K562 (cell line): Measurements from ENCODE around the gene UNC45A. TPM values are rescaled to one million over a fixed set of nuclear protein-coding genes. Genes with fewer than 3 reads are reported as not detected.
A peak's percentile ranks its signal among the peaks of the same experiment; 100 is the strongest.

Experiments used
- ATAC-seq: fragments of 200-7000 bp; cut with Tn5 transposase; 3 replicates; pipeline ENCODE4 v1.9.1; 2020; ENCODE audit warnings: moderate library complexity
- BruUV-seq: library from RNA; stranded (reverse); fragments of 400-500 nt; replicated peaks from 2 replicates; lab custom pipeline; 2021; lab: Mats Ljungman, UMichigan
- CTCF ChIA-PET: fragments of 300-600 bp; formaldehyde crosslinking; extraction: SDS; loops from one replicate; lab custom pipeline; 2021; ENCODE audit warnings: low intra/inter-chr PET ratio; lab: Yijun Ruan, JAX
- POLR2A ChIA-PET: fragments of 300-600, 350-650 bp; sonication (Branson Sonifier 250); formaldehyde crosslinking; extraction: SDS; loops from one replicate; lab custom pipeline; 2021; ENCODE audit warnings: antibody characterized with exemption, inconsistent platforms; lab: Yijun Ruan, JAX
- DNase-seq, 4 experiments: peaks; one replicate each; pipeline versions ENCODE4 v3.0.0 to v3.0.0-alpha.2; 2011 to 2018; ENCODE audit warnings: low spot score in 3 of 4, mixed read lengths in 3 of 4; ENCODE audit errors: extremely low read depth in 1 of 4
- FAIRE-seq: peaks from 2 replicates; lab custom pipeline; 2011; peaks lifted over from hg19 to GRCh38; lab: Jason Lieb, UNC
- H2AFZ ChIP-seq: 2 replicates; pipeline ENCODE4 v1.6.0; 2011; ENCODE audit warnings: low read depth, low read length, control low read depth, inconsistent platforms
- H3K27ac ChIP-seq: fragments of 200-600 bp; 3 replicates; pipeline ENCODE4 v1.8.0; 2011; ENCODE audit warnings: low read depth, mild to moderate bottlenecking, control low read depth, inconsistent platforms, low read length, moderate library complexity, mixed read lengths; ENCODE audit errors: extremely low read depth
- H3K27me3 ChIP-seq, 2 experiments: fragments of 300-600 bp in 1 of 2; 2 replicates in 1 of 2; 3 replicates in 1 of 2; pipeline versions ENCODE4 v1.6.0 to v1.8.0; 2011; ENCODE audit warnings: inconsistent platforms in 2 of 2, low read length in 2 of 2, mild to moderate bottlenecking in 1 of 2, mixed read lengths in 1 of 2, moderate library complexity in 1 of 2; ENCODE audit not compliant: control insufficient read depth in 2 of 2, insufficient read depth in 2 of 2
- H3K36me3 ChIP-seq: fragments of 300-600 bp; 3 replicates; pipeline ENCODE4 v1.8.0; 2011; ENCODE audit warnings: mild to moderate bottlenecking, low read length, inconsistent platforms; ENCODE audit not compliant: control insufficient read depth, insufficient read depth
- H3K4me1 ChIP-seq, 2 experiments: fragments of 200-600 bp in 1 of 2; replicated peaks in 1 of 2; 2 replicates in 1 of 2; 3 replicates in 1 of 2; pipeline versions ENCODE4 v1.5.1 to v1.8.0; 2011; ENCODE audit warnings: inconsistent platforms in 2 of 2, low read length in 2 of 2, mild to moderate bottlenecking in 1 of 2, mixed read lengths in 1 of 2, moderate library complexity in 1 of 2; ENCODE audit not compliant: control insufficient read depth in 2 of 2, insufficient read depth in 2 of 2
- H3K4me2 ChIP-seq: 2 replicates; pipeline ENCODE4 v1.6.1; 2011; ENCODE audit warnings: low read length, control low read depth, inconsistent platforms, mixed read lengths; ENCODE audit not compliant: insufficient read depth
- H3K4me3 ChIP-seq: fragments of 200-600 bp; sonication (generic), shearing (Covaris generic); 2 replicates; pipeline ENCODE4 v1.5.1; 2016; ENCODE audit warnings: control low read depth, inconsistent platforms
- H3K79me2 ChIP-seq: fragments of 200-600 bp; 3 replicates; pipeline ENCODE4 v1.8.0; 2011; ENCODE audit warnings: low read length, inconsistent platforms; ENCODE audit not compliant: control insufficient read depth, insufficient read depth
- H3K9ac ChIP-seq, 2 experiments: 2 replicates each; pipeline versions ENCODE4 v1.6.0 to v1.6.1; 2011; ENCODE audit warnings: low read depth in 2 of 2, low read length in 2 of 2, control low read depth in 1 of 2, inconsistent platforms in 1 of 2, mild to moderate bottlenecking in 1 of 2, mixed read lengths in 1 of 2; ENCODE audit not compliant: insufficient read depth in 1 of 2
- H3K9me1 ChIP-seq: one replicate; pipeline ENCODE4 v1.6.0; 2011; ENCODE audit warnings: inconsistent platforms, mild to moderate bottlenecking, low read length, moderate library complexity; ENCODE audit not compliant: control insufficient read depth, insufficient read depth
- H3K9me3 ChIP-seq: replicated peaks from 2 replicates; pipeline ENCODE4 v1.5.1; 2011; ENCODE audit warnings: low read depth, low read length, inconsistent platforms; ENCODE audit not compliant: control insufficient read depth, insufficient read depth
- H4K20me1 ChIP-seq: replicated peaks from 2 replicates; pipeline ENCODE4 v1.6.1; 2011; ENCODE audit warnings: low read length, inconsistent platforms, mixed read lengths; ENCODE audit not compliant: control insufficient read depth, insufficient read depth
- MCM7 ChIP-seq, 2 experiments: fragments of 450-650 bp; IDR thresholded peaks; 2 replicates each; pipeline ENCODE4 v1.6.1; 2016 to 2018
- POLR2G ChIP-seq: fragments of 200-400 bp; formaldehyde crosslinking; IDR thresholded peaks from 2 replicates; pipeline ENCODE4 v1.6.1; 2017; ENCODE audit warnings: low read depth, mild to moderate bottlenecking, antibody characterized with exemption, low read length, moderate library complexity
- PTTG1 ChIP-seq: fragments of 450-650 bp; IDR thresholded peaks from 2 replicates; pipeline ENCODE4 v1.6.1; 2016; ENCODE audit warnings: low read depth, mild to moderate bottlenecking, missing genetic modification characterization, missing compliant biosample characterization
- RBM17 ChIP-seq: fragments of 200-400 bp; formaldehyde crosslinking; IDR thresholded peaks from 2 replicates; pipeline ENCODE4 v1.6.1; 2017; ENCODE audit warnings: low read depth, mild to moderate bottlenecking, low read length, borderline replicate concordance
- SMARCA4 ChIP-seq: fragments of 450-650 bp; IDR thresholded peaks from 2 replicates; pipeline ENCODE4 v1.6.1; 2016
- WGBS: fragments of 100-300 bp; shearing (Covaris generic); methylation state at CpG from one replicate; pipeline ENCODE4 v1.1.6; 2016; ENCODE audit warnings: low coverage, mixed read lengths; ENCODE audit not compliant: insufficient coverage; ENCODE audit errors: missing lambda C conversion rate; 5-methylcytosine and 5-hydroxymethylcytosine counted together
- in situ Hi-C: fragments of 300-500 bp; cut with MboI; formaldehyde crosslinking; loops from 4 replicates; pipeline ENCODE4 v1.15.0; 2018; ENCODE audit warnings: inconsistent platforms, mixed read lengths
- intact Hi-C: fragments of 100-400 bp; cut with micrococcal nuclease; formaldehyde crosslinking; loops from 2 replicates; pipeline ENCODE4 v1.14.2; 2022
- polyA plus RNA-seq, 8 experiments: library from polyadenylated mRNA; depleted of rRNA in 4 of 8; stranded (reverse) in 5 of 8; unstranded in 3 of 8; fragments of >200 nt; fragmentation: Nextera tagmentation in 2 of 8; fragmentation: Illumina TruSeq in 1 of 8; extraction: Ambion mirVana in 2 of 8; extraction: Trizol in 1 of 8; gene quantifications; 2 replicates each; pipeline versions ENCODE4 v1.2.1 to v1.2.3, GENCODE V29; 2011 to 2014; ENCODE audit warnings: inconsistent platforms in 1 of 8, missing spikeins in 1 of 8
- total RNA-seq, 7 experiments: library from RNA; depleted of rRNA in 6 of 7; stranded (reverse); fragments of >200 nt in 6 of 7; fragmentation: Illumina TruSeq in 2 of 7; extraction: Trizol in 2 of 7; gene quantifications; 2 replicates each; pipeline versions ENCODE4 v1.2.1 to v1.2.3, GENCODE V29; 2011 to 2021; ENCODE audit warnings: low replicate concordance in 1 of 7
- TF ChIP-seq, protein P1 (sequence below): fragments of 450-650 bp; formaldehyde crosslinking; IDR thresholded peaks from 2 replicates; pipeline ENCODE4 v1.4.0; 2020; ENCODE audit warnings: mild to moderate bottlenecking, moderate library complexity

Gene UNC45A
- total and polyA plus RNA-seq, 9 of the 15 experiments (the other 6 are each of a cell fraction or from before 2014, with no cell fraction given), result 22.4 to 79.3 (median 43.7) TPM

DNA sequence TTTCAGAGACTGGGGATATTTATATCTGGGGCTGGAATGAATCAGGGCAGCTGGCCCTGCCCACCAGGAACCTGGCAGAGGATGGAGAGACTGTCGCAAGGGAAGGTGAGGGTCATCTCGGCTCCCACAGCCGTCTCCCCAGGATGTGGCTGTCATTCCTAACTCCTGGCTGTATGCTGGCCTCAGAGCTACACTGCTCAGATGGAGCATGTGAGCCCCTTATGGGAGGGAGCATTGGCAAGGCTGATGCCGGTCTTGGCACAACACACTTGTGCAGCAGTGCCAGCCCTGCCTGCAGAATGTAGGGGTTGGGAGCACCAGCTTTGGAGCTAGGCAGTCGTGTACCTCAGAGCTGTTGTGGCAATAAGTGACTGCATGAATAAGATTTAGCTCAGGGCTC is 24.8 kb downstream of the UNC45A start:
- TF ChIP-seq POLR2G (peak; percentile 17; the same call in 1 of the 2 replicates), SMARCA4 (no peak)
- CTCF ChIA-PET, result no interaction called here
- no peak overlapping the region for H3K4me3 ChIP-seq
- intact Hi-C loops (loop anchor here (5.0 kb wide), 1 partner anchor 32 kb away; the partner anchor contains the start of gene PRC1), in situ Hi-C loops (no loop called here)
- H3K27ac ChIP-seq, result no peak overlapping the region
- no peaks in the 10 kb centered on the region for H3K9me3 ChIP-seq
- WGBS, result 94% methylated on average over 5 of the region's 5 CpGs
- no TSS peak for BruUV-seq
- H4K20me1 ChIP-seq, result no peaks in the 10 kb centered on the region
- DNase-seq, result no peak
- POLR2A ChIA-PET, result interaction anchor here (0.6 to 3.6 kb wide), 9 partner anchors 8 to 35 kb away, joined by 3 to 20 read pairs (median 4); partner anchors contain the start of gene PRC1
- peaks cover 70% of the 10 kb centered on the region for H3K36me3 ChIP-seq
- H3K9ac ChIP-seq, result peak overlapping the region in 1 of 2 experiments; percentile 57; a peak in 1 of 4 replicates
- no peak overlapping the region for H3K4me2 ChIP-seq
- H3K79me2 ChIP-seq, result peaks cover 39% of the 10 kb centered on the region
- FAIRE-seq, result no peak
- no peak for ATAC-seq
- no peaks in the 10 kb centered on the region for H3K27me3 ChIP-seq
- no peaks in the 10 kb centered on the region for H3K9me1 ChIP-seq
- no peak overlapping the region for H2AFZ ChIP-seq
- H3K4me1 ChIP-seq, result peaks cover 3 to 27% of the 10 kb centered on the region in 2 experiments; a peak in 3 of 5 replicates

DNA sequence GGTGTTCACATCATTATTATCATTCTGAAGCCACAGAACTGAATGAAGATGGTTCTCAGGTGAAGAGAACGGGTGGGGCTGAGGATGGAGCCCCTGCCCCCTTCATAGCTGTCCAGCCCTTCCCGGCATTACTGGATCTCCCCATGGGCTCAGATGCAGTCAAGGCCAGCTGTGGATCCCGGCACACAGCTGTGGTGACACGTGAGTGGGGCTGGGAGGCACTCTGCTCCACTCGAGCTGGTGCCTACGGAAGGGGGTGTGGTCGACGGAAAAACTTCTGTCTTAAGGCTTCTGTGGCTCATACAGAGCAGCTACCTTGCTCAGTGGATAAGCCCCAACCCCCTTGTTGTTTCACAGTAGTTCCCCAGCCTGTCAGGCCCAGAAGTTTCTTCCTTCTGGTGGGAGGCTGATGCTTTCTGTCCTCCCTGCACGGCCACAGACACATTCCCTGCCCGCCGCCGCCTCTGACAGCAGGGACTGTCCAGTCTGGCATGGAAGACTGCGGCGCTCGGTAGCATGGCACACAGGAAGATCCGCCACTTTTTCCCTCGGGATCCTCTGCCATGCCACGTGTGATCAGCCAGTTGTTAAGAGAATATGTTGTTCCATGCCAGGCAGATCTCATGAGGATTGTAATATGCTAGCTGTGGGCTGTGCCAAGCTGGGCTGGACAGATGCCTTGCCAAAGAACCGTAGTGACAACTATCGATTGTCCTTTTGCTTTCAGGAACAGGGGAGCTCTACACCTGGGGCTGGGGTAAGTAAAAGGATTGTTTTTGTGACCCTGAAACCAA is 25.4 kb downstream of the UNC45A start:
- no peak for FAIRE-seq

More for the DNA sequence above, 25.4 kb downstream of the UNC45A start:
- peak overlapping the region in 1 of 2 experiments; percentile 46; a peak in 1 of 4 replicates for H3K9ac ChIP-seq
- WGBS, result 86% methylated on average over 20 of the region's 20 CpGs
- ChIA-PET POLR2A (interaction anchor here (0.6 to 3.6 kb wide), 11 partner anchors 8 to 44 kb away, joined by 3 to 20 read pairs (median 5); partner anchors contain the start of genes PRC1 and UNC45A), CTCF (no interaction called here)
- H4K20me1 ChIP-seq, result no peaks in the 10 kb centered on the region
- H3K9me3 ChIP-seq, result no peaks in the 10 kb centered on the region
- ATAC-seq (no peak), DNase-seq (no peak)
- H3K27ac ChIP-seq, result no peak overlapping the region
- in situ Hi-C loops, result no loop called here
- H3K4me1 ChIP-seq, result peaks cover 3 to 21% of the 10 kb centered on the region in 2 experiments; a peak in 3 of 5 replicates
- H3K4me3 ChIP-seq, result no peak overlapping the region
- no peak overlapping the region for H2AFZ ChIP-seq
- intact Hi-C loops, result no loop called here
- no TSS peak for BruUV-seq
- no peak overlapping the region for H3K4me2 ChIP-seq
- peaks cover 76% of the 10 kb centered on the region for H3K36me3 ChIP-seq
- no peaks in the 10 kb centered on the region for H3K27me3 ChIP-seq
- peaks cover 35% of the 10 kb centered on the region for H3K79me2 ChIP-seq
- TF ChIP-seq MCM7 (IDR thresholded peaks at IDR 0.05), result no peak
- no peak for TF ChIP-seq PTTG1
- TF ChIP-seq RBM17, result no peak
- TF ChIP-seq, protein P1, sequence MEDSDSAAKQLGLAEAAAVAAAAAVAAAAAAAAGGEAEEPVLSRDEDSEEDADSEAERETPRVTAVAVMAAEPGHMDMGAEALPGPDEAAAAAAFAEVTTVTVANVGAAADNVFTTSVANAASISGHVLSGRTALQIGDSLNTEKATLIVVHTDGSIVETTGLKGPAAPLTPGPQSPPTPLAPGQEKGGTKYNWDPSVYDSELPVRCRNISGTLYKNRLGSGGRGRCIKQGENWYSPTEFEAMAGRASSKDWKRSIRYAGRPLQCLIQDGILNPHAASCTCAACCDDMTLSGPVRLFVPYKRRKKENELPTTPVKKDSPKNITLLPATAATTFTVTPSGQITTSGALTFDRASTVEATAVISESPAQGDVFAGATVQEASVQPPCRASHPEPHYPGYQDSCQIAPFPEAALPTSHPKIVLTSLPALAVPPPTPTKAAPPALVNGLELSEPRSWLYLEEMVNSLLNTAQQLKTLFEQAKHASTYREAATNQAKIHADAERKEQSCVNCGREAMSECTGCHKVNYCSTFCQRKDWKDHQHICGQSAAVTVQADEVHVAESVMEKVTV (CRISPR knock-in tag), result no peak
- H3K9me1 ChIP-seq, result no peaks in the 10 kb centered on the region
